HG03025 (cell line): ENCODE results near the gene STC2.
A peak's percentile ranks its signal among the peaks of the same experiment; 100 is the strongest.
"Not testable (repeated sequence)": the region's sequence is repeated elsewhere in the genome, so short reads cannot be mapped to it uniquely, and the experiment has no call there.

Source experiments
- ATAC-seq: cut with Tn5 transposase; IDR thresholded peaks from one replicate; pipeline ENCODE4 v1.9.1; 2021; ENCODE audit warnings: mild to moderate bottlenecking, moderate library complexity; ENCODE audit not compliant: unreplicated experiment, low FRiP score

Gene STC2, protein sequence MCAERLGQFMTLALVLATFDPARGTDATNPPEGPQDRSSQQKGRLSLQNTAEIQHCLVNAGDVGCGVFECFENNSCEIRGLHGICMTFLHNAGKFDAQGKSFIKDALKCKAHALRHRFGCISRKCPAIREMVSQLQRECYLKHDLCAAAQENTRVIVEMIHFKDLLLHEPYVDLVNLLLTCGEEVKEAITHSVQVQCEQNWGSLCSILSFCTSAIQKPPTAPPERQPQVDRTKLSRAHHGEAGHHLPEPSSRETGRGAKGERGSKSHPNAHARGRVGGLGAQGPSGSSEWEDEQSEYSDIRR

DNA sequence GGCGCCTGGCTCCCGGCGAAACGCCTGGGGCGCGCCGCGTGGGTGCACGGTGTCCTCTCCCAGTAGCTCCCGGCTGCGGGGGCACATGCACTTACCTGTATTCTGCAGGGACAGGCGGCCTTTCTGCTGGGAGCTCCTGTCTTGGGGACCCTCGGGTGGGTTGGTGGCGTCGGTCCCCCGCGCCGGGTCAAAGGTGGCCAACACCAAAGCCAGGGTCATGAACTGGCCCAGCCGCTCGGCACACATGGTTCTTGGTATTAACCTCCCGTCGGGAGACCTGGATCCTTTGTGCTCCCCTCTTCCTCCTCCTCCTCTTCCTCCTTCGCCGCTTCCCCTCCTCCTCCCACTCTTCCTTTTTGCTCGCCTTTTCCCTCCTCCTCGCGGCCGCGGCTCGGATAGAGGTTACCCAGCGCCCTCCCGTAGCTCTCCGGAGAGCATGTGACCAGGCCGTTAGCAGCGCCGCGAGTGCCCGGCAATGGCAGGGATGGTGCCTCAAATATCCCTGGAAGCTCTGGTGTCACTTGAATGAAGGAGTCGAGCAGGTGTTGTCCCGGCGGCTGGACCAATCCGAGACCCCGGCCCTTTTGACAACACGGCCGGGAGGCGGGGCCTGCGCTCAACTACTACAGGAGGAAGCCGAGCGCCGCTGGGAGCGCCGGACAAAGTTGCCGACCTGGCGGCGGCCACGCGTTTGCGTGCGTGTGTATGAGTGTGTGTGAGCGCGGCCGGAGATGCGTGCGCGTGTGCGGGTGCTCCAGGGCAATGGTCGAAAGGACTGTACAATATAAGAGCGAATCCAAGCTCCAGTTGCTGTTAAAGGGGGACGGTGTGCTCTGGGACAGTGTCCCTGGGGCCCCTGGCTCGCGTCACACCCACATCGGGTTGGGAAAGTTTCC is at the start of gene STC2:
STC2 (minus strand) TSS at position 467 of the 896 bp plus-strand sequence; CDS start at position 246, 221 bp downstream.
- ATAC-seq, result no peak

DNA sequence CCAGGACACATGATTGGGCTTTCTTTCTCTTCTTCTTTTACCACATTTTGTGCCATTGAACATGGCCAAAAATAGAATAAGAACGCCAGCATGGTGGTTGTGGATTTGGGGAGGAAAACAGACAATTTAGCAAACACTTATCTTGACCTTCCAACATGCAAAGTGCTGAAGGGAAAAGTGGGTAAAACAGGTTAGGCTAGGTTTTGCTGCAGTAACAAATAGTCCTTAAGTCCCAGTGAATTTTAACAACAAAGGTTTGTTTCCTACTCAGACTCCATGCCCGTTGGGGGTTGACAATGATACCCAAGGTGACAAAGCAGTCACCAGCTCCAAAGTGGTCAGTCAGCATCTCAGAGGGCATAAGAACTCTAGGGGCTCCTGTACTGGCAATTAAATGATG is 43.2 kb upstream of the STC2 start:
- no peak for ATAC-seq

DNA sequence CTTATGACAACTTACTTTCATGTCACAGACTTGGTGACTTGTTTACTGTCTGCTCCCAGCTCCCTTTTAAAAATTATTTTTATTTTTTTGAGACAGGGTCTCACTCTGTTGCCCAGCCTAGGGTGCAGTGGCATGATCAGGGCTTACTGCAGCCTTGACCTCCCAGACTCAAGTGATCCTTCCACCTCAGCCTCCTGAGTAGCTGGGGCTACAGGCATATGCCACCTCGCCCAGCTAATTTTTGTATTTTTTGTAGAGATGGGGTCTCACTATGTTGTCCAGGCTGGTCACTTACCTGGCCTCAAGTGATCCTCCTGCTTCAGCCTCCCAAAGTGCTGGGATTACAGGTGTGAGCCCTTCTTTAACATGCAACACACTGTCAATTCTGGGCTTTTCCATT is 35.2 kb upstream of the STC2 start:
- not testable (repeated sequence) for ATAC-seq

DNA sequence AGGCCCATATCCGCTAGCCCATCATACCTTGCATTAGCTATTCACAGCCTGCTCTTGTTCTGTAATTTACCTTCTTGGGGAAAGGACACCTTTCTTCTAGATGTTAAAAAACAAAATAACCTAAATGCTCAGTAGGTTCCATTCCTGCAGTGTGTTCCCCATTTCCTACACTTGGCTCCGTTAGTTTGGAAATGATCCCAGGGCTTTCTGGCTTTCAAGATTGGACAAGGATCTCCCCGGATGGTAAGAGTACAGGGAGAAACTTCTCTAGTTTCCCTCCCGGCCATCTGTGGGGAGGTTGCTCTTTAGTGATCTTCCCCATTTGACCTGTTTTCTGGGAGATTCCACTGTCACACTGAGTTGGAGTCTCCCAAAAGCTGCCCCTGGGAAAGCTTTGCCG is 27.3 kb upstream of the STC2 start:
- no peak for ATAC-seq

DNA sequence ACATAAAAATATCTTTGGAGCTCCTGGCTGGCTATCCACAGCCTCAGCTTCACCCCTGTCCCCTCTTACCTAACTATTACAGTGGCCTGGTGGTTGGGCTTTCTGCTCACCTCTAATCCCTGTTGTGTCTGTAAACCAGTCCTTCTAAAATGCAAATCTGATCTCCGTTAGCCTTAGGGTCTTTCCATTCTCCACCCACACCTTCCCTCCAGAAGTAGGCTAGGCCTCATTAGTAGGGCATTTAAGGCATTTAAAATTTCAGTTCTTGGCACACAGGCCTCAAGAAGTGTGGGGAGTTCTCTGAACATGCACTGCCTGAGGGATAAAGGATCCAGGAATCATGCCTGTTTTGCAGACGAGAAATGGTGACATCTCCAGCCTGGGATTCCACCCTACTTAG is 26.4 kb upstream of the STC2 start:
- ATAC-seq, result no peak

DNA sequence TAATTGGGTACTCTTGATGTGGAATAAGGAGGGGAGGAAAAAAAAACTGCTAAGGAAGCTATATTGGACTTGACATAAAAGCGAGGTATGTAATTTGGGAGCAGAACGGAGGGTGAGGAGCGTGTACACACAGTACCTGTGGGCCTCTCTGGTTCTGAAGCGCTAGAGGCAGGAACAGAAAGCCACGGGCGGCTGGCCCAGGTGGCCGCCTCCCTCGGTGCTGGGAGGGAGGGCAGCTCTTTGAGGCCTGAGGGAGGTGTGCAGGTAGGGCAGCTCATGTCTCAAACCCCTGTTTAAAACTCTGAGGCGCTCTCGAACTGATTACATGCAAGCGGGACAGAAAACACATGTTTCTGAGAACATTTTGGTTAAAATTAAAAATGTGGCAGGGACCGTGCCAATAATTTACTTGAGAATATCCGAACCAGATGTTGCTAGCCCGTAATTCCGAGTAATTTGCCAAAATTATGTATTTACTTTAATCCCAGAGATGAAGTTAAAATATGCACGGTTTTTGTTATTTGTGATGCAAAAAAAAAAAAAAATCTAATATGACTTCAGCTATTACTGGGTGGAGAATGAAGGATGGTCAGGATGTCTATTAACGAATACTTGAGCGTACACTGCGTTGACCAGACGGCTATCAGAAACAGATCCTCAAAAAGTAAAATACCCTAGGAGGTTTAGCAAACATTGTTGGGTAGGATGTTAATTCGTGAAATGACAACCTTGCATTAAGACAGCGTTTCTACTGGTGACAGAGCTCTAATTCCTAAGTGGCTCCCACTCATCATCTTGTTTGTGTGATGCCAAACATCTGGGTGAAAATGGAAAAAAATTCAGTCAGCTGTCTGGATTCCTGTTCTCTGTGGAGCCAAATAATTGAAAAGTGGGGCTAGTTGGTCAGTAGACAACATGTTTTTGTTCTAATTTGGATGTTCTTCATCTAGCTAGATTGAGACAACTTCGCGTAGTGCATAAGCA is 24.4 kb upstream of the STC2 start:
- ATAC-seq, result no peak

DNA sequence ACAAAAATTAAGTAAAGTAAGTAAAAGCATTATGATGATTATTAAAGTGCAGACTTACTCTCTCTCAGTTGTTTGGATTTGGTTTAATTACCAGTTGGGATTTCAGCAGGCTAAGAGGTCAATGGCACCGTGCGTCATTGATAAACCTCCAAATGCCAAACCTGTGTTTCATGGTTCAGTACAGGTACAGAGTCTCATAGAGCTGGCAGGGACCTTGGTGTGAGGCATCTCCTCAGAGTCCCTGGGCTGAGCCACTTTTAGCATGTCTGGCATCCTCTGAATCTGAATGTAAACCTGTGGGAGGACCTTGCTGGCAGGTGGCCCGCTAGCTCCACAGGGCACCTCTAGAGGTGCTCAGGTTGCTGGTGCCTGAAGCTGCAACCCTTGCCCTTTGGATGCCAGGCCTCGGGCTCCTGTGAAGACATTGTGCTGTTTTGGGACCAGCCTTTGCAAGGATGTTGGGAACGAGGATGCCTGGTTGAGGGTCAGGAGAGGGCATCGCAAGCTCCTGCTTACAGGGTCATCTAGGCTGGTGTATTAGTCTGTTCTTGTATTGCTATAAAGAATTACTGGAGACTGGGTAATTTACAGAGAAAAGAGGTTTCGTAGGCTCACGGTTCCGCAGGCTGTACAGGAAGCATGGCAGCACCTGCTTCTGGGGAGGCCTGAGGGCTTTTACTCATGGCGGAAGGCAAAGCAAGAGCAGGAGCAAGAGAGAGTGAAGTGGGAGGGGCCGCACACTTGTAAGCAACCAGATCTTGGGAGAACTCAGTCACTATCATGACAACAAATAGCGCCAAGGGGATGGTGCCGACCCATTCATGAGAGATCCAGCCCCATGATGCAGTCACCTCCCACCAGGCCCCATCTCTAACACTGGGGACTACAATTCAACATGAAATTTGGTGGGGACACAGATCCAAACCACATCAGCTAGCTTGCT is 14.9 kb upstream of the STC2 start:
- ATAC-seq, result no peak

DNA sequence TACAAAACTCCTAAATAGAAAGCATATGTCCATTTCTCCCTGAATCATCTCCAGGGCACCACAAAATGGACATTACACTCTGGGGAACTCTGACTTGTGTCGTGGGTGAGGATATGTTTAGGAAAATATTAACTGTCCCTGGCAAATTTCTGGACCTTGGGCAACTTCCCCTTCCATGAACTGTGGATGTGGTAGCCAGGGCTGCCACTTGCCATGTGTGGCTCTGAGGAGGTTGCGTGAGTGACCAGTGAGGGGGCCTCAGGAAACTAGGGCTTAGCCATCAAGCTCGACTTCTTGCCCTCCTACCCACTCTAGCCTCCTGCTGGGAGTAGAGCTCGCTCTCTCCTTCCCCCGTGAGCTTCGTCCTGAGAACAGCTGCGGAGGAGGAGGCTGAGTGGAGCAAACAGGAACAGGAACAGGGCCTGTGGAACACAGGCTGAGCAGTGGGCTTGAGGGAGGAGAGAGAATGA is 13.8 kb upstream of the STC2 start:
- no peak for ATAC-seq

DNA sequence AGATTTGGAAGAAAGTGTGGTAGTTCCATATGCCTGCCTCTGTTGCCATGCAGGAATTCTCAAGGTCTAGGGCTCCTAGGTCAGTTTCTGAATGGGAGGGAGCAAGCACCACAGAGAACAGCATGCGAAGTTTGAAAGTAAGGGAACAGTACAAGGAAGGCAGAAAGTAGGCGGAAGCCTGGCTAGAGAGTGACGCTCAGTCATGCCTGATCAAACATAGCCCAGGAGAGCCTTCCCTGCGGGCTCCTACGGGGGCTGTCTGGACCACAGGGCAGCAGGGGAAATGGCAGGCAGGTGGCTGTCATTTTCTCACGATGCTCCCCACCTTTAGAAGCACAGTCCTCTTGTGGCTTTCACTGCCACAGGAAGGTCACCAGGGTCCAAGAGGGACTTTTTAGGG is 12.8 kb upstream of the STC2 start:
- ATAC-seq, result no peak

DNA sequence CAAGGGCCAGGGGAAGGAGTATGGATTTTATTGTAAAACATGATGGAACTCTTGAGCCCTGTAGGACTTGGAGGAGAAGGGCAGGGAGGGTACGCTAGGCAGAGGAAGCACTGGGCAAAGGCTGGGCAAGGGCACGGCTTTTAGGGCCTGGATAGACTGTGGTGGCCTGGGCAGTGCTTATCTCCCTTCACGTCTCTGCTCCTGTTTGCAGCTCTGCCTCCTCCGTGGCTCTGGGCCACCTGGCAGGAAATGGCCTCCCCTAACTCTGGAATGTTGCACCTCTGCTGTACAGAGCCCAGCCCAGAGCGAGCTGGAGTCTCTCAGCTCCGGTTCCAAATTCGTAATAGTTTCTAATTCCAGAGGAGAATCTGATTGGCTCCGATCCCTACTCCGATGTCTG is 12.2 kb upstream of the STC2 start:
- no peak for ATAC-seq

DNA sequence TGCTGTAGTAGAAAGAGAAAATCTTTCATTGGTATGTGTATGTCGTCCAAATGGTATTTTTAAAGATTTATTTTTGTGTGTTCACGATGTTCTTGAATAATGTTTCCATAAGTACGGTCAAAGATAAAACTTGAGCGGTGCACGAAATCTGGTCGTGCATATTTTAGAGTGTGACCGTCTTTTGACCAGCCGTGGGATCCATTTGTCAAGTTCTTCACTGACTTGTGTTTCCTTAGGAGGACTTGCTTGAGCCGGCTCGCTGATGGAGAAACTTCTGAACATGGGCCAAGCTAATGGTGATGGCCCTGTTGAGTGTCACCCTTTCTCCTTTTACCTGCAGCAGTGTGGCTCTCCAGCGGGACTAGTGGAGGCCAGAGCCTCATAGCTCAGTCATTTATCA is 11.1 kb upstream of the STC2 start:
- ATAC-seq, result no peak

DNA sequence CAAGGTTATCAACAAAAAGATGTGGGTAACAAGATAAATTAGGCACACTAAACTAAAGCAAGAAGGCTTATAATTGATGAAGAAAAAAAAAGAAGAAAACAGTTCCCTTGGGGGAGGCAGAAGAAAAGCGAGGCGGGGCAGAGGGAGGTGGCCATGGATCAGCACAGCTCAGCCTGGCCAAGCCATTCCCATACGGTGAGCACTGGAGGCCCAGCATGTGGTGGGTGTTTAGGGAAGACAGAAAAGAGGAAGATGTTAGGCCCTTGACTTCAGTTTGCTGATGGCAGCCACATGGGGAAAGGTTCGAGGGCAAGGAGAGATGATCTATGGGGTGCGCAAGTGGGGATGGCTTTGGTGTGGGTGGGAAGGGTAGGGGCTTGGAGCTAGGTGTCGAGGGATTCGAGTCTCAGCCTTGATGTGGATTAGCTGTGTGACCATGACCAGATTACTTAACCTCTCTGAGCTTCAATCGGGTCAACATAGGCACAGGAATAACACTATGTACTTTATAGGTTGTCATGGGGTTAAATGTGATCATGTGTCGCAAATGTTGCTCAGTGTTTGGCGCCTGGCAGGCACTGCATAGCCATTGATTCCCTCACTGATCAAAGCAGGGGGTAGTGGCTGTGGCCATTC is 10.3 kb upstream of the STC2 start:
- ATAC-seq, result no peak

DNA sequence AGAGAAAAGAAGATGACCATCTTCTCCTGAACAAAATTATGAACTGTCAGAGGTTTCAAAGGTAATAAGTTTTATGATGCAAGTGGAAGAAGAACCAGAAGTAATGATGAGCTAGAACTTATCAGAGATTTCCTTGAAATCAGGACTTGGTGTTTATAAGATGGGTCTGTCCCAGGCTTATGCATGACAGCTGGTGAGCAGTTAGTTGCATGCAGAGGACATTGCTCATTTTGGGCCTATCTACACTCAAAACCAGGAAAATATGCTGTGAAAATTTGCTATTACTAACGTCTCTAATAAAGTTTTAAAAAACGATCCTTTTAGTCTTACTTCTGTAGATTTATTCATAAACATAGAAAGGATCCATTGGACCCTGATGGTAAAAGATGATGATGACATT is 6.6 kb upstream of the STC2 start:
- ATAC-seq, result no peak

DNA sequence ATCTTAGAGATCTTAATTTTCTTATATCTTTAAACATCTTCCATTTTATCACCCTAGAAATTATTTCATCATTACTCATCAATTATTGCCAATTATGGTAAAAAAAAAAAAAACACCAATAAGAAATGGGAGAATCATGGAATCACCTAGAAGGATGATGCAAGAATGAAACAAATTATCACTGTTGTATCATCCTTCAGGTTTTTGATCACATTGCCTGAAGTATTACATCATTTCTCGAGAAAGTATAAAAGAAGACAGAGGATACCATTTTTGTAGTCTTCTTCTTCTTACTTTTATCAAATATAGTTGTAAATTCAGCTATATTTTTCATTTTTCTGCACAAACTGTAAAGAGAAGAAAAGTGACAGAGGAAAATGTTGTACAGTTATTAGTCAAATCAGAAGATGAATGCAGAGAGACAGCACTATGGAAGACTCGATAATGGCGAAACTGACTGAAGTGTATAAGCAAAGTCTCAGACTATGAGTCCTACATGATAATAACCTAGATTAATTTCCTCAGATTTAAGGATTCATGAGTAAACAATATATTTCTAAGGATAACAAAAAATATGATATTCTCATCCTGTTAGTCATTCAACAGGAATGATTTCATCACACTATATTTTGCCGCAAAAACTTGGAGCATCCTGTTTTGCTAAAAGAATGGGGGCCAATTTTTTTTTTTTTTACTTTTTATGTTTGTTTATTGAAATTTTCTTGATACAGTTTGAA is 5.9 kb upstream of the STC2 start:
- no peak for ATAC-seq

DNA sequence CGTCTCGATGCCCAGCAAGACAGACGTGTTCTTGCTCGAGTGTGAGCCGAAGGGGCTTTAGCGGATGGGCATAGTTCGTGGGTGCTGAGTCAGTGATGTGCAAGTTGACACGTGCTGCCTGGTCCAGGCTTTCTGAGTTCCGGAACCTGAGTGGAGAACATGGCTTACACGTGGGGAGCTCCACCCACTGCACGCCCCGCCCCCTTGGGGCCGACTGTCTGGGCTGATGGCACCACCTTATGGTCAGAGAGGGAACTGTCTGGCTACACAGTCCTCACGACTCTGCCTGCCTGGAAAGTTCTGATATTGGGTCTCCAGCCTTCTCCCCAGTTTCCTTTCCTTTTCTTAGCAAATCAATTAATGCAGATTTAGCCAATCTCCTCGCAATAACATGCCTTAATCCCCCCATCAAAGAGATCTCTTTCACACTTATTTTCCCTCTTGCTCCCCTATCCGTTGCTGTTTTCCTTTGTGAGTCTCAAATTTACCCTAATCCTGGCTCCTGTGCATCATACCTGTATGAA is 3.8 kb upstream of the STC2 start:
- peak; percentile 71 for ATAC-seq

DNA sequence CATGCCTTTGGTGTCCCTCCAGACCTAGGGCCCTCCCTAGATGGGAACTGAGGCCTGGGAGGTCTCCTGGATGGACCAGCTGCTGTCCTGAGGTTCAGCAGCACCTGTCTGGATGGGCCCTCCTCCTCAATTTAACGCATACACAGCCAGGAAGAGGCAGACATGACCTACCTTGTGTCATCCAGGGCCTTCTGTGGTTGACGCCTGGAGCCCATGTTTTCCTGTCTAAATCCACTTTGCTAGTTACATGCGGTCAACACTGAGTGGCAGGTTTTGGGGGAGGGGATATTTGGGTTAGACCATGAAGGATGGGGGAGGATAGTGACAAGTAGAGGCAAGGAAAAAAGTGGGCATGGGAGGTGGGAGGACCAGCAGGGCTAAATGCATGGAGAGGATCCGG is 3.1 kb upstream of the STC2 start:
- no peak for ATAC-seq

DNA sequence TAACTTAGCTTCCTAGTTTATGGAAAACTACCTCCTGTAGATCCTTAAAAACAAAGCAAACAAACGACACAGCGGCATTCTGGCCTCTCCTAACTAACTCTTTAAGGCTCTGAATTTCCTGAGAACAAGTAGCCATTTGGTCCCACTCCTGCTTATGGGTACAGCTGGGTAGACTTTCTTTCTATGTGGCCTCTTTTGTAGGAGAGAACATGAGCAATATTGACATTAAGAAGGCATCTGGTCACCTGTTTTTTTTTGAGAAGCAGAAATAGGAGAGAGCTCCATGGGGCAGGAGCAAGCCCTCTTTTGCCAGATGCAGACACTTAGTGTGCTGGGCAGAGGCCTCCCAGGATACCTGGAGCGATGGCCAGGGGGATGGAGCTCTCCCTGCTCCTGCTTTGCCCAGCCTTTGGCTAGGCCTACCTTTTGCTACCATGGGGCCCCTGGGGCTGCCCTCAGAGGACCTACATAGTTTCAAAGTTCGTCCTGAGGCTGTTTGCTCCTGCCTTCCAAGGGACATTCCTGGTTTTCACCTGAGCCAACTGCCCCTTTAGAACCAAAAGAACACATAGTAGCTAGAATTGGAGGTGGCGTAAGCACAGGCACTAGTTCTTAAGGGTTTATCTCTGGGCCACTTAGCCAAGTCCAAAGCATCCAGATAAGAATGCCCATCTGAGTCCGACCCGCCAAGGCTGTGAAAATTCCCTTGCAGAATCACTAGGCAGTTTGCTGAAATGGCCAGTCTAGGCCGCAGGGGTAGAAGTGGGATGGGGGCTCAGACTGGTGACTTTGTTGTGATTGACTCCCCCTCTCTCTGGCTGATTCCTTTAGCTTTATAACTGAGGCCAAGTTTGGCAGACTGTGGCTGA is 2.4 kb upstream of the STC2 start:
- ATAC-seq, result no peak
